Measurements from ENCODE around the gene GAB2.

GAB2 gene

GRCh38 chr11:78261828-78262227 is 155.8 kb downstream of the GAB2 start:
- WGBS, 2 donors (ENCODE audit: extremely low coverage in 2 of 2, insufficient read length in 2 of 2, insufficient replicate concordance in 1 of 2): no CpG with 5 or more reads among the region's 4 CpGs
- H2AFZ ChIP-seq (ENCODE audit: low read length): no peak overlapping the region
- H3K9me3 ChIP-seq (replicated peaks in 1 of 2; ENCODE audit: control insufficient read depth in 2 of 2, insufficient read depth in 1 of 2, low read depth in 1 of 2, low read length in 2 of 2): no peaks in the 10 kb centered on the region
- no peak for DNase-seq (ENCODE audit: low spot score)
- H3K79me1 ChIP-seq (ENCODE audit: low read depth, low read length): no peaks in the 10 kb centered on the region
- H3K4me1 ChIP-seq (ENCODE audit: control insufficient read depth in 2 of 2, insufficient read depth in 1 of 2, low read depth in 1 of 2, low read length in 2 of 2): peaks cover 0 to 6% of the 10 kb centered on the region in 2 donors
- H4K8ac ChIP-seq (ENCODE audit: low read depth, low read length): no peak overlapping the region
- no peak overlapping the region for H3K27ac ChIP-seq (replicated peaks; ENCODE audit: low read length)
- H3K4me2 ChIP-seq (ENCODE audit: insufficient read depth, low read length, poor library complexity, severe bottlenecking): no peak overlapping the region
- no peak overlapping the region for H3K23ac ChIP-seq (ENCODE audit: low read depth, low read length, poor library complexity)
- no peak overlapping the region for H3K18ac ChIP-seq (ENCODE audit: low read length)
- no peak overlapping the region for H4K91ac ChIP-seq (ENCODE audit: low read depth, low read length, poor library complexity)
- no peaks in the 10 kb centered on the region for H3K36me3 ChIP-seq (replicated peaks in 1 of 2; ENCODE audit: control insufficient read depth in 2 of 2, insufficient read depth in 2 of 2, low read length in 2 of 2)
- no peak overlapping the region for H3K4me3 ChIP-seq (ENCODE audit: low read length in 2 of 2)
- H2BK120ac ChIP-seq (ENCODE audit: low read depth, low read length): no peak overlapping the region
- no peaks in the 10 kb centered on the region for H3K27me3 ChIP-seq (ENCODE audit: control insufficient read depth in 3 of 3, insufficient read depth in 3 of 3, low read depth in 1 of 3, low read length in 3 of 3)
- no peak overlapping the region for H2BK15ac ChIP-seq (ENCODE audit: low read length)
- H2AK5ac ChIP-seq (ENCODE audit: low read depth, low read length): no peak overlapping the region
- H3K14ac ChIP-seq (ENCODE audit: low read length): no peak overlapping the region
- H2BK12ac ChIP-seq (ENCODE audit: low read length): no peak overlapping the region
- no peak overlapping the region for H3K4ac ChIP-seq (ENCODE audit: low read length)
- no peak overlapping the region for H2BK5ac ChIP-seq (ENCODE audit: low read length)
- H3K9ac ChIP-seq (ENCODE audit: low read depth, low read length, poor library complexity): no peak overlapping the region

- no peak overlapping the region for H3K18ac ChIP-seq (ENCODE audit: low read length)
- H3K36me3 ChIP-seq (replicated peaks in 1 of 2; ENCODE audit: control insufficient read depth in 2 of 2, insufficient read depth in 2 of 2, low read length in 2 of 2): no peaks in the 10 kb centered on the region
- no peaks in the 10 kb centered on the region for H3K79me1 ChIP-seq (ENCODE audit: low read depth, low read length)
- H2BK12ac ChIP-seq (ENCODE audit: low read length): no peak overlapping the region
- no peak overlapping the region for H3K9ac ChIP-seq (ENCODE audit: low read depth, low read length, poor library complexity)
- H3K27me3 ChIP-seq (ENCODE audit: control insufficient read depth in 3 of 3, insufficient read depth in 3 of 3, low read depth in 1 of 3, low read length in 3 of 3): no peaks in the 10 kb centered on the region
- H3K4me1 ChIP-seq (ENCODE audit: control insufficient read depth in 2 of 2, insufficient read depth in 1 of 2, low read depth in 1 of 2, low read length in 2 of 2): peaks cover 0 to 4% of the 10 kb centered on the region in 2 donors
- no peak overlapping the region for H3K4ac ChIP-seq (ENCODE audit: low read length)
- no peak overlapping the region for H3K23ac ChIP-seq (ENCODE audit: low read depth, low read length, poor library complexity)
- H2BK15ac ChIP-seq (ENCODE audit: low read length): no peak overlapping the region
- no peak overlapping the region for H2BK5ac ChIP-seq (ENCODE audit: low read length)
- no peak overlapping the region for H2AK5ac ChIP-seq (ENCODE audit: low read depth, low read length)
- H3K14ac ChIP-seq (ENCODE audit: low read length): no peak overlapping the region
- no peak overlapping the region for H4K8ac ChIP-seq (ENCODE audit: low read depth, low read length)
- no peaks in the 10 kb centered on the region for H3K9me3 ChIP-seq (replicated peaks in 1 of 2; ENCODE audit: control insufficient read depth in 2 of 2, insufficient read depth in 1 of 2, low read depth in 1 of 2, low read length in 2 of 2)
- no peak overlapping the region for H4K91ac ChIP-seq (ENCODE audit: low read depth, low read length, poor library complexity)
- no peak overlapping the region for H3K4me2 ChIP-seq (ENCODE audit: insufficient read depth, low read length, poor library complexity, severe bottlenecking)
- no peak overlapping the region for H2AFZ ChIP-seq (ENCODE audit: low read length)
- H3K27ac ChIP-seq (replicated peaks; ENCODE audit: low read length): no peak overlapping the region
- no peak overlapping the region for H3K4me3 ChIP-seq (ENCODE audit: low read length in 2 of 2)
- no peak overlapping the region for H2BK120ac ChIP-seq (ENCODE audit: low read depth, low read length)
- no CpG with 5 or more reads among the region's 4 CpGs for WGBS, 2 donors (ENCODE audit: extremely low coverage in 2 of 2, insufficient read length in 2 of 2, insufficient replicate concordance in 1 of 2)
- no peak for DNase-seq (ENCODE audit: low spot score)
These were observed 156.3 kb downstream of the GAB2 start for GRCh38 chr11:78261367-78261766.

DNA sequence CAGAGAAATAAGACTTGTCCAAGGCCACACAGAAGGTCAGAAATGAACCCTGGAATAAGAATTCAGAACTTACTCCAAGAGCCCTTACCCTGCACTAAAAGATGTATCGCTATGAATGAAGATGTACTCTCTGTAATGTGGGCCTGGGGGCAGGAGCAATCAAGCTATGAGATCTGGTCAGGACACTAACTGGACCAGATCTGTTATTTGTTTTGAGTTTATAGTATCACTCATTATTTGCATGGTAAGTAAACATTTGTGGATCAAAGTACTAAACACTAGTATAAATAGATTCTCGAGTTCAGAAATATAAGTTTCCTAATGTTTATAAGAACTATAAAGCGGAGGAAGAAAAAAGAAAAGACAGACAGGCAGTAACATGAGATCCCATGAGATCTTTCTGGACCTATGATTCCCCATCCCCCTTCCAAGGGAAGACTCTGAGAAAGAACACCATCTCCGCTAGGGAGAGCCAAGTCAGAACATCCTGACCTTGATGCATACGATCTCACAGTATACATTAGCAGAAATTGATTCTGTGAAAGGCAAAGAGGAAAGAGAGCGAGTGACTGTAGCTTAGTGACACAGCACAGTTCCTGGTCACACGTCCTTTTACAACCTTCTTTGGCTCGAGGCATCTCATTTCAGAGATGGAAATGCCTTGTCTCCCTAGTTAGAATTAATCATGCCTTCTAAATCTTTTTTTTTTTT is 157.7 kb downstream of the GAB2 start:
- H2BK15ac ChIP-seq (ENCODE audit: low read length): no peak overlapping the region
- H3K18ac ChIP-seq (ENCODE audit: low read length): no peak overlapping the region
- no peaks in the 10 kb centered on the region for H3K79me1 ChIP-seq (ENCODE audit: low read depth, low read length)
- H4K8ac ChIP-seq (ENCODE audit: low read depth, low read length): no peak overlapping the region
- no peak overlapping the region for H2BK5ac ChIP-seq (ENCODE audit: low read length)
- no peak overlapping the region for H3K4me2 ChIP-seq (ENCODE audit: insufficient read depth, low read length, poor library complexity, severe bottlenecking)
- H3K23ac ChIP-seq (ENCODE audit: low read depth, low read length, poor library complexity): no peak overlapping the region
- H3K36me3 ChIP-seq (replicated peaks in 1 of 2; ENCODE audit: control insufficient read depth in 2 of 2, insufficient read depth in 2 of 2, low read length in 2 of 2): no peaks in the 10 kb centered on the region
- WGBS, 2 donors (ENCODE audit: extremely low coverage in 2 of 2, insufficient read length in 2 of 2, insufficient replicate concordance in 1 of 2): no CpG with 5 or more reads among the region's 8 CpGs
- H2BK12ac ChIP-seq (ENCODE audit: low read length): no peak overlapping the region
- H3K4me3 ChIP-seq (ENCODE audit: low read length in 2 of 2): no peak overlapping the region
- peaks cover 0 to 4% of the 10 kb centered on the region in 2 donors for H3K4me1 ChIP-seq (ENCODE audit: control insufficient read depth in 2 of 2, insufficient read depth in 1 of 2, low read depth in 1 of 2, low read length in 2 of 2)
- H2AFZ ChIP-seq (ENCODE audit: low read length): no peak overlapping the region
- H2BK120ac ChIP-seq (ENCODE audit: low read depth, low read length): no peak overlapping the region
- H3K9ac ChIP-seq (ENCODE audit: low read depth, low read length, poor library complexity): no peak overlapping the region
- no peak overlapping the region for H3K4ac ChIP-seq (ENCODE audit: low read length)
- no peak overlapping the region for H3K14ac ChIP-seq (ENCODE audit: low read length)
- no peak for DNase-seq (ENCODE audit: low spot score)
- no peak overlapping the region for H4K91ac ChIP-seq (ENCODE audit: low read depth, low read length, poor library complexity)
- no peaks in the 10 kb centered on the region for H3K9me3 ChIP-seq (replicated peaks in 1 of 2; ENCODE audit: control insufficient read depth in 2 of 2, insufficient read depth in 1 of 2, low read depth in 1 of 2, low read length in 2 of 2)
- no peak overlapping the region for H2AK5ac ChIP-seq (ENCODE audit: low read depth, low read length)
- H3K27me3 ChIP-seq (ENCODE audit: control insufficient read depth in 3 of 3, insufficient read depth in 3 of 3, low read depth in 1 of 3, low read length in 3 of 3): no peaks in the 10 kb centered on the region
- no peak overlapping the region for H3K27ac ChIP-seq (replicated peaks; ENCODE audit: low read length)

DNA sequence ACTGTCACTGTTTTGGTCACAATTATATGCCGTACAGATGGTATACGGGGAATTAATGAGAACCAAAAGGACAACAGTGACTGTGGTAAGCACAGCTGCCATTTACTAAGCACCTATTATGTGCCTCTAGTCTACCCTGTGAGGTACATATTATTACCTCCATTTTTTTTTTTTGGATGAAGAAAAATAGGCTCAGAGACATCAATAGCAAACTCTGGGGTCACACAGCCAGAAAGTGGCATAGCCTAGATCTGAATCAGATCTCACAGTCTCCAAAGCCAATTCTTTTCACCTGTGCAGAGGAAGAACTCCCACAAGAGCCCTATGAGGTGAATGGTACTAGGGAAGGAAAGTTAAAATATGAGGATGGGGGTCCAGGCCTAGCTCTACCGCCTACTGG is 160.0 kb downstream of the GAB2 start:
- H2AFZ ChIP-seq (ENCODE audit: low read length): no peak overlapping the region
- WGBS, 2 donors (ENCODE audit: extremely low coverage in 2 of 2, insufficient read length in 2 of 2, insufficient replicate concordance in 1 of 2): no CpG with 5 or more reads among the region's 3 CpGs
- no peaks in the 10 kb centered on the region for H3K36me3 ChIP-seq (replicated peaks in 1 of 2; ENCODE audit: control insufficient read depth in 2 of 2, insufficient read depth in 2 of 2, low read length in 2 of 2)
- no peak overlapping the region for H3K4ac ChIP-seq (ENCODE audit: low read length)
- H3K27me3 ChIP-seq (ENCODE audit: control insufficient read depth in 3 of 3, insufficient read depth in 3 of 3, low read depth in 1 of 3, low read length in 3 of 3): no peaks in the 10 kb centered on the region
- H3K79me1 ChIP-seq (ENCODE audit: low read depth, low read length): no peaks in the 10 kb centered on the region
- H3K4me1 ChIP-seq (ENCODE audit: control insufficient read depth in 2 of 2, insufficient read depth in 1 of 2, low read depth in 1 of 2, low read length in 2 of 2): peaks cover 3 to 4% of the 10 kb centered on the region in 2 donors
- H3K4me3 ChIP-seq (ENCODE audit: low read length in 2 of 2): no peak overlapping the region
- H3K27ac ChIP-seq (replicated peaks; ENCODE audit: low read length): no peak overlapping the region
- no peak overlapping the region for H2BK15ac ChIP-seq (ENCODE audit: low read length)
- no peak overlapping the region for H4K8ac ChIP-seq (ENCODE audit: low read depth, low read length)
- H3K23ac ChIP-seq (ENCODE audit: low read depth, low read length, poor library complexity): no peak overlapping the region
- H3K9me3 ChIP-seq (replicated peaks in 1 of 2; ENCODE audit: control insufficient read depth in 2 of 2, insufficient read depth in 1 of 2, low read depth in 1 of 2, low read length in 2 of 2): no peaks in the 10 kb centered on the region
- H2BK12ac ChIP-seq (ENCODE audit: low read length): no peak overlapping the region
- H3K9ac ChIP-seq (ENCODE audit: low read depth, low read length, poor library complexity): no peak overlapping the region
- no peak overlapping the region for H3K4me2 ChIP-seq (ENCODE audit: insufficient read depth, low read length, poor library complexity, severe bottlenecking)
- H3K18ac ChIP-seq (ENCODE audit: low read length): no peak overlapping the region
- H2AK5ac ChIP-seq (ENCODE audit: low read depth, low read length): no peak overlapping the region
- H2BK120ac ChIP-seq (ENCODE audit: low read depth, low read length): no peak overlapping the region
- no peak for DNase-seq (ENCODE audit: low spot score)
- H2BK5ac ChIP-seq (ENCODE audit: low read length): no peak overlapping the region
- H3K14ac ChIP-seq (ENCODE audit: low read length): no peak overlapping the region
- no peak overlapping the region for H4K91ac ChIP-seq (ENCODE audit: low read depth, low read length, poor library complexity)

Measured in neuronal stem cell (in vitro differentiated cells).